Measurements from ENCODE around the gene WEE1. TPM values are rescaled to one million over a fixed set of nuclear protein-coding genes. Genes with fewer than 3 reads are reported as not detected.

WEE1 gene
- total and polyA plus RNA-seq, 7 donors: 8.4 to 38.8 (median 32.4) TPM

DNA sequence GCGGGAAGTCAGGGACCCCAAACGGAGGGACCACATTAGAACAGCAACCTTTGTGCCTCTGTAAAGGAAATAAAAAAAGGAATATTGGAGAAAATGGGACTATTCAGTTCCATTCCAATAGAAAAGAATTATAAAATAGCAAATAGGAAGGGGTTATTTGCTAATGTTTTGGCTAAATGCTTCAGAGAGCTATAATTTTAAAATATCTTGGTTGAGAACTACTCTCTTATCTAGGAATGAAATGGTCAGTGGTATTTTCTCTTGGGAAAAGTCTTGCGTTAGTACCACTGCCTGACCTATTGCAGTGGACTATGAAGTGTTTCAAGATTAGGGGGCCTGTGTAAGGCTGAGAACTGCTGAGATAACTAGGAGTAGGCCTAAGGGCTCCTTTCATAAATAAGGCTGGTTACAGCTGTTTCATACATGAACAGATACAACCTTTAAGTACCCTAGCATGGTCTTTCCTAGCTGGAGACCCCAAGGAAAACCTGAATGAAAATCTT lies 6.9 kb upstream of the WEE1 start:
- Histone ChIP-seq H3K4me3 (no peak overlapping the region), H3K27ac (peak overlapping the region; percentile 86 to 99 (median 90)), H3K27me3 (no peaks in the 10 kb centered on the region), H3K36me3 (no peaks in the 10 kb centered on the region), H3K4me1 (peaks cover 0 to 51% (median 46%) of the 10 kb centered on the region in 4 donors), H3K9me3 (no peaks in the 10 kb centered on the region)
- WGBS, 2 donors: 88 to 90% methylated on average over 3 of the region's 3 CpGs
- no peak for DNase-seq
- intact Hi-C loops (cut with DNase I): no loop called here
- TF ChIP-seq POLR2A (IDR thresholded peaks at IDR 0.05) (no peak), CTCF (IDR thresholded peaks at IDR 0.05) (no peak), EP300 (IDR thresholded peaks at IDR 0.05) (no peak), POLR2AphosphoS5 (IDR thresholded peaks at IDR 0.05) (no peak)

- Histone ChIP-seq H3K4me3 (no peak overlapping the region), H3K4me1 (peaks cover 0 to 55% (median 48%) of the 10 kb centered on the region in 4 donors), H3K27ac (peak overlapping the region; percentile 86 to 99 (median 90)), H3K27me3 (no peaks in the 10 kb centered on the region), H3K36me3 (no peaks in the 10 kb centered on the region), H3K9me3 (no peaks in the 10 kb centered on the region)
- no peak for DNase-seq
- intact Hi-C loops (cut with DNase I): no loop called here
- TF ChIP-seq POLR2A (IDR thresholded peaks at IDR 0.05): no peak
- TF ChIP-seq CTCF (IDR thresholded peaks at IDR 0.05): no peak
- TF ChIP-seq EP300 (IDR thresholded peaks at IDR 0.05): no peak
- TF ChIP-seq POLR2AphosphoS5 (IDR thresholded peaks at IDR 0.05): no peak
- 95 to 96% methylated on average over 5 of the region's 5 CpGs for WGBS, 2 donors
These were observed 6.1 kb upstream of the WEE1 start for GRCh38 chr11:9567401-9567800.

GRCh38 chr11:9568161-9568853 lies 5.2 kb upstream of the WEE1 start:
- Histone ChIP-seq H3K27me3 (no peaks in the 10 kb centered on the region), H3K4me1 (peaks cover 0 to 59% (median 48%) of the 10 kb centered on the region in 4 donors), H3K36me3 (no peaks in the 10 kb centered on the region), H3K27ac (peak overlapping the region; percentile 86 to 99 (median 90)), H3K9me3 (no peaks in the 10 kb centered on the region), H3K4me3 (no peak overlapping the region)
- TF ChIP-seq POLR2A (IDR thresholded peaks at IDR 0.05) (no peak), EP300 (IDR thresholded peaks at IDR 0.05) (no peak), POLR2AphosphoS5 (IDR thresholded peaks at IDR 0.05) (no peak), CTCF (IDR thresholded peaks at IDR 0.05) (no peak)
- DNase-seq: no peak
- WGBS, 2 donors: 37 to 66% methylated on average over 8 of the region's 8 CpGs
- intact Hi-C loops (cut with DNase I): no loop called here

DNA sequence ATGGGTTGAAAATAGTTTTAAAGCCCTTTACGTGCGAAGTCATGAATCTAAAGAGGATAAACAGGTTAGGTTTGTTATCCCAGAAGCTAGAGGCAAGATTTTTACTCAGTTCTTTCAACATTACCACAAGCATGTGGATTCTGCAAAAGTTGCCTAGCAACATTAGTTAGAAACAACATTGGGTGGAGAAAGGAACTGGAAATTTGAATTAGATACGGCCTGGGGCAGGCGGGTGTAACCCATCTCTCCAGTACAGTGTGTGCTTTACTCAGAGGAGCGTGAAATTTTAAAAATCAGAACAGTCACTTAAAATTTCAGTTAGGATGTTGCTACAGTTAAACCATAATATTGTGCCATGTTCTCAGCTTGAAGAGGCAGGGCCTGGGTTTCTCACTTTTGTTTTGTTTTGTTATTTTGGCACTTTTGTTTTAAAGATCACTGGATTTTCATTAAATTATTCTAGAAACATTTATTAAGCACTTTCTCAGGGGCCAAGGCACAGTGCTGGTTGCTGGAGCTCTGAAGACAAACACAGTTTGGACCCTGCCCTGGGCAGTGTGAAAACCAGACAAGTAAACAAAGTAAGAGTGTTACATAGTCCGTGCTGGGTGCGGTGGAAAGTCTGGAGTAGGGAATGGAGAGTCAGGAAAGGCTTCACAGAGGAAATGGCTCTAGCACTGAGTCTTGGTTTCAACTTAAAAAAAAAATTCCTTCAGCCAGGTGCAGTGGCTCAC lies 4.4 kb upstream of the WEE1 start:
- TF ChIP-seq POLR2A (IDR thresholded peaks at IDR 0.05) (peak in 1 of 2 donors; percentile 22), CTCF (IDR thresholded peaks at IDR 0.05) (no peak), EP300 (IDR thresholded peaks at IDR 0.05) (peak in 2 of 4 donors; percentile 45 to 47), POLR2AphosphoS5 (IDR thresholded peaks at IDR 0.05) (peak in 3 of 4 donors; percentile 64 to 79 (median 76))
- Histone ChIP-seq H3K36me3 (no peaks in the 10 kb centered on the region), H3K4me3 (peak overlapping the region in 2 of 4 donors; percentile 2 to 7), H3K27me3 (no peaks in the 10 kb centered on the region), H3K4me1 (peaks cover 0 to 59% (median 48%) of the 10 kb centered on the region in 4 donors), H3K9me3 (no peaks in the 10 kb centered on the region), H3K27ac (peak overlapping the region; percentile 86 to 99 (median 90))
- WGBS, 2 donors: 6 to 30% methylated on average over 7 of the region's 7 CpGs
- peak; percentile 83 for DNase-seq
- intact Hi-C loops (cut with DNase I): no loop called here

Data from sigmoid colon (tissue), 7 donors.